Stimulated activated naive CD8-positive, alpha-beta T cell treated with anti-CD3 and anti-CD28 coated beads, Interleukin-15, Interleukin-2, amounts not matched to agents 100 U/mL and 50 U/mL, for 24 hours (primary cell): Measurements from ENCODE around the gene C3orf52.
"Not testable (repeated sequence)": the region's sequence is repeated elsewhere in the genome, so short reads cannot be mapped to it uniquely, and the experiment has no call there.

Source experiments
- ATAC-seq: fragments of 150-1000 bp; cut with Tn5 transposase; one replicate; pipeline ENCODE4 v1.10.0; 2021
- DNase-seq: peaks from one replicate; pipeline ENCODE4 v3.0.0; 2021

C3orf52 gene

GRCh38 chr3:112086076-112086854 lies at the start of gene C3orf52:
TSS of gene C3orf52 (plus strand) at chr3:112086389. CDS start at chr3:112086408, 19 bp downstream.
- peak; percentile 94 for ATAC-seq

GRCh38 chr3:112037194-112037593 lies 49.0 kb upstream of the C3orf52 start:
- ATAC-seq, DNase-seq: not testable (repeated sequence)

More at GRCh38 chr3:112086076-112086854, at the start of gene C3orf52:
- DNase-seq: peak; percentile 77

GRCh38 chr3:112038863-112039262 lies 47.3 kb upstream of the C3orf52 start:
- ATAC-seq: no peak
- DNase-seq: no peak

GRCh38 chr3:112041321-112041720 lies 44.9 kb upstream of the C3orf52 start:
- DNase-seq: no peak
- no peak for ATAC-seq

GRCh38 chr3:112042842-112043280 lies 43.3 kb upstream of the C3orf52 start:
- ATAC-seq (peak; percentile 32), DNase-seq (no peak)

- ATAC-seq (peak; percentile 89), DNase-seq (peak; percentile 40)
These were observed 42.5 kb upstream of the C3orf52 start for GRCh38 chr3:112043621-112044201.

- no peak for ATAC-seq
- DNase-seq: no peak
These were observed 39.6 kb upstream of the C3orf52 start for GRCh38 chr3:112046599-112046998.

GRCh38 chr3:112047264-112047663 lies 38.9 kb upstream of the C3orf52 start:
- no peak for DNase-seq
- no peak for ATAC-seq

GRCh38 chr3:112048911-112049310 lies 37.3 kb upstream of the C3orf52 start:
- ATAC-seq (no peak), DNase-seq (no peak)

- no peak for DNase-seq
- no peak for ATAC-seq
These were observed 33.0 kb upstream of the C3orf52 start for GRCh38 chr3:112053229-112053628.

GRCh38 chr3:112056451-112056929 lies 29.7 kb upstream of the C3orf52 start:
- peak; percentile 84 for ATAC-seq
- no peak for DNase-seq

GRCh38 chr3:112059497-112059896 lies 26.7 kb upstream of the C3orf52 start:
- no peak for ATAC-seq
- no peak for DNase-seq

GRCh38 chr3:112061152-112061551 lies 25.0 kb upstream of the C3orf52 start:
- DNase-seq: no peak
- no peak for ATAC-seq

GRCh38 chr3:112072387-112073060 lies 13.7 kb upstream of the C3orf52 start:
- ATAC-seq: peak; percentile 29
- DNase-seq: peak; percentile 51

GRCh38 chr3:112074006-112074405 lies 12.2 kb upstream of the C3orf52 start:
- no peak for DNase-seq
- ATAC-seq: no peak

- no peak for DNase-seq
- ATAC-seq: peak; percentile 83
These were observed 11.3 kb upstream of the C3orf52 start for GRCh38 chr3:112074616-112075497.

GRCh38 chr3:112078125-112079083 lies 7.8 kb upstream of the C3orf52 start:
- ATAC-seq (no peak), DNase-seq (no peak)

- ATAC-seq (no peak), DNase-seq (no peak)
These were observed 3.0 kb upstream of the C3orf52 start for GRCh38 chr3:112083239-112083638.

- DNase-seq: no peak
- no peak for ATAC-seq
These were observed 1.0 kb upstream of the C3orf52 start for GRCh38 chr3:112084980-112085705.

- ATAC-seq: peak; percentile 3
- DNase-seq: no peak
These were observed 484 bp upstream of the C3orf52 start for GRCh38 chr3:112085735-112086075.
